BLaER1 (cell line): ENCODE results near the gene NEK5.

Experiments used
- H3K27ac ChIP-seq: shearing (Covaris generic); formaldehyde crosslinking; 2 replicates; pipeline ENCODE4 v1.8.1; 2022
- H3K27me3 ChIP-seq: shearing (Covaris generic); formaldehyde crosslinking; 2 replicates; pipeline ENCODE4 v1.8.1; 2022
- H3K36me3 ChIP-seq: shearing (Covaris generic); formaldehyde crosslinking; 2 replicates; pipeline ENCODE4 v1.8.1; 2022
- H3K4me1 ChIP-seq: shearing (Covaris generic); formaldehyde crosslinking; 2 replicates; pipeline ENCODE4 v1.8.1; 2022
- H3K4me2 ChIP-seq: shearing (Covaris generic); formaldehyde crosslinking; 2 replicates; pipeline ENCODE4 v1.8.1; 2022
- H3K4me3 ChIP-seq: shearing (Covaris generic); formaldehyde crosslinking; 2 replicates; pipeline ENCODE4 v1.8.1; 2022
- H3K9ac ChIP-seq: shearing (Covaris generic); formaldehyde crosslinking; 2 replicates; pipeline ENCODE4 v1.8.1; 2022
- H3K9me3 ChIP-seq: shearing (Covaris generic); formaldehyde crosslinking; 2 replicates; pipeline ENCODE4 v1.8.1; 2022
- H4K20me1 ChIP-seq: shearing (Covaris generic); formaldehyde crosslinking; 2 replicates; pipeline ENCODE4 v1.8.1; 2022
- Cebpa-rat ChIP-seq: shearing (Covaris generic); IDR thresholded peaks from 2 replicates; pipeline ENCODE4 v1.8.1; 2022

Gene NEK5

DNA sequence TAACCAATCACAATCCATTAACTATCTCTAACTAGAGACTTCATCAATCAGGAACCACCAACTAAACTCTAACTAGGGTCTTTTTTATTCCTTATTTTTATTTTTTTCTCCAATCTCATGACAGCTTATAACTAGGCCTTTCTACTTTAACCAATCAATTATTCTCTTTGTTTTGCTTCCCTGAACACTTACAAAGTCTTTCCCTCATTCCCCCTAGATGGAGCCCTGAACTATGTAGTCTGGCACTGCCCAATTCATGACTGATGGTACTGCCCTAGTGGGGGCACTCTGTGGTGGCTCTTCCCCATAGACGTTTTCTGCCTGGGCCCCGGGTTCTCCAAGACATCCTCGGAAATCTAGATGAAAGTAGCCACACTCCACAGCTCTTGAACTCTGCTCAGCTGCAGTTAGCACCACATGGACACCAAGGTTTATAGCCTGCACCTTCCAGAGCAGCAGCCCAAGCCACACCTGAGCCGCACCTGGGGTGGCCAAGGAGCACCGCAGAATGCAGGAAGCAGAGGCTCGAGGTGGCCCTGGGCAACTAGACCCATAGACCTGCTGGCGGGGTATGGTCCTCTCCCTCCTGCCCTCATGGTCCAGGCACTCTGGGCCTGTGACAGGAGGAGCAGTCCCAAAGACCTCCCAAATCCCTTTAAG is 124.2 kb downstream of the NEK5 start:
- Histone ChIP-seq H3K27ac (no peak overlapping the region), H3K27me3 (peaks cover 9% of the 10 kb centered on the region), H3K4me2 (no peak overlapping the region), H4K20me1 (no peaks in the 10 kb centered on the region), H3K36me3 (no peaks in the 10 kb centered on the region), H3K4me3 (no peak overlapping the region), H3K9me3 (no peaks in the 10 kb centered on the region), H3K9ac (no peak overlapping the region), H3K4me1 (no peaks in the 10 kb centered on the region)
- no peak for TF ChIP-seq Cebpa-rat

DNA sequence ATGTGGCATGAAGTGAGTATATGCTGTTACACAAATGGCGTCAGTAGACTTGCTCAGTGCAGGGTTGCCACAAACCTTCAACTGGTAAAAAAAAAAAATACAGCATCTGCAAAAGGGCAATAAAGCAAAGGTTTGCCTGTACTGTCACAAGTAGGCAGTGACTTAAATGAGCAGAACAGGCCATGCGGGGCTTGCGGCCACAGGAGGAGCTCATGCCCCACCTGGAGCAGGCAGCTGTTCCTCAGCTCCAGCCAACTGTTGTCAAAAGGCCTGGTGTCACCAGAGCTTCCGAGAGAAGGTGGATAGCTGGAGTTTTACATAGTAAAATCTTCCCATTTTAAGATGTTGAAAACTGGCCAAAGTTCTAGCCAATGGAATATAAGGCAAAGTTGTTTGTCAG is 125.3 kb downstream of the NEK5 start:
- Histone ChIP-seq H3K4me2 (no peak overlapping the region), H3K4me1 (no peaks in the 10 kb centered on the region), H3K9me3 (no peaks in the 10 kb centered on the region), H3K36me3 (no peaks in the 10 kb centered on the region), H4K20me1 (no peaks in the 10 kb centered on the region), H3K4me3 (no peak overlapping the region), H3K27ac (no peak overlapping the region), H3K9ac (no peak overlapping the region), H3K27me3 (no peaks in the 10 kb centered on the region; the same call in 1 of the 2 replicates)
- TF ChIP-seq Cebpa-rat = no peak

DNA sequence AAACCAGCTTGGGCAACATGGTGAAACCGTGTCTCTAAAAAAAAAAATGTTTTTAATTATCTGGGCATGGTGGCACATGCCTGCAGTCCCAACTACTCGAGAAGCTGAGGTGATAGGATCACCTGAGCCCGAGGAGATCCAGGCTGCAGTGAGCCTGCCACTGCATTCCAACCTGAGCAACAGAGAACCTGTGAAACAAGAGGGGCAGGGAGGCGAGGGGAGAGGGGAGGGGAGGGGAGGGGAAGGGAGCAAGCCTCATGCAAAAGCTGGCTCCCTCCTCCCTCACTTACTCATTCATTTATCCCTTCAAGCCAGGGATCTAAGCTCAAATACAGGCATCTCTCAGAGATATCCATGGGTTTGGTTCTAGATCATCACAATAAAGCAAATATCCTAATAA is 126.5 kb downstream of the NEK5 start:
- no peak overlapping the region for H3K4me3 ChIP-seq
- no peaks in the 10 kb centered on the region for H3K9me3 ChIP-seq
- H3K4me1 ChIP-seq = no peaks in the 10 kb centered on the region
- H4K20me1 ChIP-seq = no peaks in the 10 kb centered on the region
- TF ChIP-seq Cebpa-rat = no peak
- H3K27me3 ChIP-seq = no peaks in the 10 kb centered on the region
- H3K9ac ChIP-seq = no peak overlapping the region
- no peaks in the 10 kb centered on the region for H3K36me3 ChIP-seq
- H3K27ac ChIP-seq = no peak overlapping the region
- no peak overlapping the region for H3K4me2 ChIP-seq

DNA sequence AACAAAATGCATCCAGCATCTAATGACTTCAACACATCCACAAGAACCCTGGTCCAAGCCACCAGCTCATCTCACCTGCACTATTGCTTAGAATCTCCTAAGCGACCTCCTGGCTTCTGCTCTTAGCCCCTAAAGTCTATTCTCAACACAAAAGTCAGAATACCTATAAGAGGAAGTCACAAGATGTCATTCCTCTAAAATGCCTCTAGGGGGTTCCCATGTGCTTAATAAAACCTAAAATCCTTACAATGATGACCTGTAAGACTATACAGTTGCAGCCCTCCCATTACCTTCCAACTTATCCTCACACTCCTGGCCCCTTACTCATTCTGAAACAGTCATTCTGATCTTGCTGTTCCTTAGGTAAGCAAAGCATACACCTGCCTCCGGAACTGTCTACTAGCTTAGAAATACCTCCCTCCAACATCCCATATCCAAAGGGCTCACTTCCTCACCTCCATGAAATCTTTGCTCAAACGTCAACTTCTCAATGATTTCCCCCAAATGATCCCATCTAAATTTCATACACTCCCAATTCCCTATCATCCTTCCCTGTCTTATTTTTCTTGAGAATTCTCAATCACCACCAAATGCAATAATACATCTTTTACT is 127.6 kb downstream of the NEK5 start:
- no peaks in the 10 kb centered on the region for H3K36me3 ChIP-seq
- no peak overlapping the region for H3K27ac ChIP-seq
- no peaks in the 10 kb centered on the region for H3K9me3 ChIP-seq
- H3K27me3 ChIP-seq = no peaks in the 10 kb centered on the region
- H3K4me2 ChIP-seq = no peak overlapping the region
- no peaks in the 10 kb centered on the region for H4K20me1 ChIP-seq
- no peak overlapping the region for H3K9ac ChIP-seq
- no peak overlapping the region for H3K4me3 ChIP-seq
- no peaks in the 10 kb centered on the region for H3K4me1 ChIP-seq
- TF ChIP-seq Cebpa-rat = no peak

DNA sequence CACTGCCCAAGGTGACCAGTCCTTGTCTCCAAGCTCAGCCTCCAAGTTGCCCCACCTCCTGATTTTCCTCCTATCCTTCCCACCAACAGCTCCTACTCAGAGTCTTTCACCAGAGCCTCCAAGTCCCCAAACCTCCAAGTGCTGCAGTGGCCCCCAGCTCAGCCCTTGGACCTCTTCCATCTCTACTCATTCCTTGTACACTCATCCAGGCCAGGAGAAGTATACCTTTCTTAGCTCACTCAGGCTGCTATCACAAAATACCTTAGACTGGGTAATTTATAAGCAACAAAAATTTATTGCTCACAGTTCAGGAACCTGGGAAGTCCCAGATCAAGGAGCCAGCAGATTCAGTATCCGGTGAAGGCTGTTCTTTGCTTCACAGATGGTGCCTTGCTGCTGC is 129.0 kb downstream of the NEK5 start:
- H3K4me1 ChIP-seq = no peaks in the 10 kb centered on the region
- no peak for TF ChIP-seq Cebpa-rat
- H3K9me3 ChIP-seq = no peaks in the 10 kb centered on the region
- H3K27ac ChIP-seq = no peak overlapping the region
- H3K4me3 ChIP-seq = no peak overlapping the region
- H3K27me3 ChIP-seq = no peaks in the 10 kb centered on the region
- H3K36me3 ChIP-seq = no peaks in the 10 kb centered on the region
- no peaks in the 10 kb centered on the region for H4K20me1 ChIP-seq
- H3K9ac ChIP-seq = no peak overlapping the region
- no peak overlapping the region for H3K4me2 ChIP-seq

DNA sequence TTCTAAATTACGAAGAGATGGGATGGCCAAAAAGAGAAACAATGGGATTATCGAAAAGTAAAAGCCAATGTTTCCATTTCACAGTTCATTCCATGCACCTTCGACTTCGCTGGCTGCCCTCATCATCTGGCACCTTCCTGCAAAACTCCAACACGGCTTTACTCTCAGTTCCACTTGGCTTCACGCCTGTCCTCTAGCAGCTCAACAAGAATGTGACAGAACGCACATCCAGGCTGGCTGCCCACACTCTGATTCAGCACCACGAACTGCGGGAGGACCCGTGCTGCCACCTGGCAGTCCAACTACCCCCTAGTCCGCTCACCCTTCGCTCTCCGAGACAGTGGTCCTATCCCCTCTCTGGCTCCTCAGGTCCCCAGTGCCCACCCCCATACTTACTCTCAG is 129.4 kb downstream of the NEK5 start:
- Histone ChIP-seq H3K4me3 (no peak overlapping the region), H3K9ac (no peak overlapping the region), H3K4me2 (no peak overlapping the region), H3K9me3 (no peaks in the 10 kb centered on the region), H3K4me1 (no peaks in the 10 kb centered on the region), H3K27me3 (no peaks in the 10 kb centered on the region), H3K36me3 (no peaks in the 10 kb centered on the region), H4K20me1 (no peaks in the 10 kb centered on the region), H3K27ac (no peak overlapping the region)
- TF ChIP-seq Cebpa-rat = no peak

DNA sequence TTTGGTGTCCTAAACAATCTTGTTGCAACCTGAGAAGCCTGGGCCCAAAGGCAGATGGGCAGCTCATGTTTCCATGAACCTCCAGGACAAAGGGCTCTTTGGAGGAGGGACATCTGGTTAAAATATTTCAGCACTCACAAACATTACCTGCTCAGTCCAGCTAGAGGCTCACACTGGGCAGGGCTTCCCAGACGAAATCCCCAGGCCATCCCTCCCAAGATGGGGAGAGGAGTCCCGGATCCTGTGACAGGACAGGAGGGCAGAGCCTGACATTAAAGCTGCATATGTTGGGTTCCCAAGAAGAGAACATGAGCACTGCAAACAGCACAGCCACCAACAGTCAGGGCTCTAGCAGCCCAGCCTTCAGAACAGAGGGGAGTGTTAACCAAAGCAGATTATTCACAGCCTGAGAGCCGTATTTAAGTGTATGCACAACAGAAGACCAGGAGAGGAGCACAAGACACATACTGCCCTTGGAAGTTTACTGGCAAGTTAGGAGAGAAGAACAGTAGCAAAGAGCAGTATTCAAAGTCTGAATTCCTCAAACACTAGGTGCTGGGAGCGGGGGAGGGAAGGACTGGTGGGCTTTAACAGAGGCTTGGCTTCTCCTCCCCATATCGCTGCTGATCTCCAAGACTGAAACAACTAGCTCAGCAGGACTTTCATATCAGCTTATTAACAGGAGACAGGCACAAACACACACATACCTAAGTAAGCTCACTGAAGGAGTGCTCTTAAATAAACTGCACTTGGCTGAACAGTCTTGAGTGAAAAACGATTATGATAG is 130.0 kb downstream of the NEK5 start:
- Histone ChIP-seq H3K36me3 (no peaks in the 10 kb centered on the region), H3K27ac (no peak overlapping the region), H3K4me2 (no peak overlapping the region), H3K4me1 (no peaks in the 10 kb centered on the region), H3K9me3 (no peaks in the 10 kb centered on the region), H3K27me3 (no peaks in the 10 kb centered on the region), H3K4me3 (no peak overlapping the region), H3K9ac (no peak overlapping the region), H4K20me1 (no peaks in the 10 kb centered on the region)
- TF ChIP-seq Cebpa-rat = no peak

DNA sequence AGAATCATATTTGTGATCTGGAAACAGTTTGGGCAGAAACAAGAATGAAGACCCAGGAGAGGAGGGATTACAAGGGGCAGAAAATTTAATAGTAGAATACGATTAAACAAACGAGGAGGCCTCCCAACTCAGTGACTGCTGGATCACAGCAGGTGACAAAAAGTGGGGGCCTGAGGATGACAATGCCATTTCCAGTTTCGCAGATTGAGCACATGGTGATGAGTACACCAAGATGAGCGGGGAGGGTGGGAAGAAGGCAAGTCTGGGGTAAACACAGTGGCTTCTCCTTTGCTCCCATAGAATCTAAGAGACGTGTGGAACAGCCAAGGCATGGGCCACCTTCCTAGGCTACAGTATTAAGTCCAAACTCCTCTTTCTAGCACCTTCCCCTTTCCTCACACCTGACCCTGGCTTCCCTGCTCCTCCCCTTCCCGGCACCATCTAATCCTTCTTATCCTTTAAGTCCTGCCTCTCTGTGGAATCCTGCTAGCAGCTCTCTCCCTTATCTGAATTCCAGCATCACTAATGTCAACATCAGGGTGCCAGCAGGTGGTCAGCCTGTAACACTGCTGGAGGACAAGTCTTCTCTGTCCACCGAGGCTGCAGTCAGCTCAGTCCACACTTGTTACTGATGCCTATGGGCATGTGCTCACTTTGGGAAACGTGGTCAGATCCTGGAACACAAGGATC is 131.1 kb downstream of the NEK5 start:
- Histone ChIP-seq H3K4me3 (no peak overlapping the region), H3K9ac (no peak overlapping the region), H3K27me3 (no peaks in the 10 kb centered on the region), H3K4me1 (no peaks in the 10 kb centered on the region), H3K9me3 (no peaks in the 10 kb centered on the region), H3K36me3 (no peaks in the 10 kb centered on the region), H3K4me2 (no peak overlapping the region), H3K27ac (no peak overlapping the region), H4K20me1 (no peaks in the 10 kb centered on the region)
- no peak for TF ChIP-seq Cebpa-rat

DNA sequence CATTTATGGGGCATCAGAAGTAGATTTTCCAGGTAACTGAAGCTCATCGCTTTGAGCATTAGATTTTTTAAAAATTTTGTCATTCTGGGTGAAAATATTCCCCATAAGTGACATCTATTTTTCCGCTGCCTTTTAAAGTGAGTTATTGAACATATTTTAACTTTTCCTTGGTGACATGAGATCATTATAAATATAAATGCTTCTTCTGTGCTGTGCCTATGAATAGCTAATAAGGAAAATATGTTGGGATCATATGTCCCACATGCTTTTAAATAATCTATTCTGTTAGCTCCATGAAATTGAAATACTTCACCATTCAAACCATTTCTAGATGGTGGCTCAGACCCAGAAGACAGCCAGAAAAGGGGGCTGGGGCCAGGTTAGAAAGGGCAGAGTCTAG is 131.7 kb downstream of the NEK5 start:
- H3K9me3 ChIP-seq = no peaks in the 10 kb centered on the region
- no peaks in the 10 kb centered on the region for H4K20me1 ChIP-seq
- H3K4me1 ChIP-seq = no peaks in the 10 kb centered on the region
- H3K9ac ChIP-seq = no peak overlapping the region
- no peak for TF ChIP-seq Cebpa-rat
- no peak overlapping the region for H3K4me3 ChIP-seq
- no peaks in the 10 kb centered on the region for H3K36me3 ChIP-seq
- no peak overlapping the region for H3K4me2 ChIP-seq
- H3K27ac ChIP-seq = no peak overlapping the region
- H3K27me3 ChIP-seq = no peaks in the 10 kb centered on the region

DNA sequence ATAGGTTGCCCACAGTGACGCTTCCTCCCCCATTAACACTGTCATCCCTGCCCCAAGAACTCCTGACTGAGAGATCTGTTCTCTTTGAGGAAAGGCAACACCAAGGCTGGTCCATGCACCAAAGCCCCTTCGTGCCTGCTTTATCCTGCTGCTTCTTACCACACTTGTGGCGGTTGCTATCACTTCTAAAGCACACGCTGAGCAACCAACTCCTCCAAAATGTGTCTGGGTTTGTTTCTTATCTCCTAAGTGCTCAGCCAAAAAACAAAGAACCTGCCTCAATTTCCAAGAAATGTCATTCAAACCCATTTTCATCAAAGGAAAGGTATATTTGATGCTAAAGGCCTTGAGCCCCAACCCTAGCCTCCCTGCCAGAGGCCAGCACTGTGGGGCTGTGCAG is 132.2 kb downstream of the NEK5 start:
- Histone ChIP-seq H3K27ac (no peak overlapping the region), H3K36me3 (no peaks in the 10 kb centered on the region), H3K27me3 (no peaks in the 10 kb centered on the region), H3K4me3 (no peak overlapping the region), H3K4me2 (no peak overlapping the region), H3K9ac (no peak overlapping the region), H3K4me1 (no peaks in the 10 kb centered on the region), H4K20me1 (no peaks in the 10 kb centered on the region), H3K9me3 (no peaks in the 10 kb centered on the region)
- no peak for TF ChIP-seq Cebpa-rat
